ENCODE measurements around the gene CTXND1. TPM values are rescaled to one million over a fixed set of nuclear protein-coding genes. Genes with fewer than 3 reads are reported as not detected.

The CTXND1 gene
- polyA plus RNA-seq, 2 donors = 0.02 TPM; not detected in 1

DNA sequence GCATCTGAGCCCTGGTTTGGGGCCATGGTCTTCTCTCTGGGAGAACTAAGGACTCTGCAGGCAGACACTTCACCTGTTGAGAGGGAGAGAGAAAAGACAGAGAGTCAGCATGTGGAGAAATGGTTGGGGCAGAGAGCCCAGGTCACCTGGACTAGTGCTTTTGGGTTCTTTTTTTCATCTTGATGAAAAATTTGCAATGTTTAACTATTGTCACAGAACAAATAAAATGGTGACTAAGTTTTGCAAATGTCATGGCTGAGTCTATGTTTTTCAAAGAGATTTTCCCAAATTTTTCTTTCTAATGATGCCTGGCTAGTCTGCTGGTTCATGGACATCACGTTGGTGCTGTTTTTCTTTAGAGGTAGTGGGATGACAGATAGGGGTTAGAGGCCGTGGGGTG is 81.4 kb downstream of the CTXND1 start:
- WGBS, 2 donors = 90 to 96% methylated on average over 2 of the region's 2 CpGs
- Histone ChIP-seq H3K36me3 (ENCODE audit: control insufficient read depth in 2 of 2, insufficient read depth in 2 of 2, low read length in 1 of 2) (peaks cover 3% of the 10 kb centered on the region in 2 donors), H3K4me1 (ENCODE audit: control insufficient read depth in 2 of 2, insufficient read depth in 2 of 2, low read length in 1 of 2) (no peaks in the 10 kb centered on the region), H3K27ac (ENCODE audit: low read depth in 2 of 2, low read length in 1 of 2) (no peak overlapping the region), H3K27me3 (ENCODE audit: control insufficient read depth in 1 of 2, insufficient read depth in 2 of 2, low read length in 2 of 2) (no peaks in the 10 kb centered on the region), H3K9me3 (ENCODE audit: control insufficient read depth in 2 of 2, insufficient read depth in 1 of 2, low read depth in 1 of 2, low read length in 1 of 2) (no peaks in the 10 kb centered on the region), H3K4me3 (ENCODE audit: low read depth in 1 of 2, low read length in 2 of 2) (no peak overlapping the region)

DNA sequence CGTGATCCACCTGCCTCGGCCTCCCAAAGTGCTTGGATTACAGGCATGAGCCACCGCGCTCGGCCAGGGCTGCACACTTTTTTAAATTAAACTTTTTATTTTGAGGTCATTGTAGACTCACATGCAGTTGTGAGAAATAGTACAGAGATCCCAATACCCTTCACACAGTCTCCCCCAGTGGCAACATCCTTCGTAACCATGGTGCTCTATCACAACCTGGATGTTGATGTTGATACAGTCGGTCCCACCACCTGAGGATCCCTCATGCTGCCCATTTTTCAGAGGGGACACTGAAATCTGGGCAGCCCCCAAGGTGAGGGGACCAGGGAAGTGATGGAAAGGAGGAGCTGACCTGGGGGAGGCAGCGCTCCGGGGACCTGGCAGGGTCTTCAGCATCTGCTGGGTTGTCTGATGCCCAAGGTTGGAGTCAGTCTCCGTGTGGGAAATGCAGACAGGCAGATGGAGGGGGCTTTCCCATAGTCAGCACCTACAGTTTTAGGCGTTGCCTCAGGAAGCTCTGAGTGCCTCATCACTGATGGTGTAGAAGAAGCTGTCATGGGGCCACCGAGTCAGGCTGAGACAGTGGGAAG is 82.2 kb downstream of the CTXND1 start:
- Histone ChIP-seq H3K9me3 (ENCODE audit: control insufficient read depth in 2 of 2, insufficient read depth in 1 of 2, low read depth in 1 of 2, low read length in 1 of 2) (no peaks in the 10 kb centered on the region), H3K27me3 (ENCODE audit: control insufficient read depth in 1 of 2, insufficient read depth in 2 of 2, low read length in 2 of 2) (no peaks in the 10 kb centered on the region), H3K27ac (ENCODE audit: low read depth in 2 of 2, low read length in 1 of 2) (no peak overlapping the region), H3K4me3 (ENCODE audit: low read depth in 1 of 2, low read length in 2 of 2) (no peak overlapping the region), H3K36me3 (ENCODE audit: control insufficient read depth in 2 of 2, insufficient read depth in 2 of 2, low read length in 1 of 2) (peaks cover 3% of the 10 kb centered on the region in 2 donors), H3K4me1 (ENCODE audit: control insufficient read depth in 2 of 2, insufficient read depth in 2 of 2, low read length in 1 of 2) (no peaks in the 10 kb centered on the region)
- WGBS, 2 donors = 95% methylated on average over 12 of the region's 12 CpGs

DNA sequence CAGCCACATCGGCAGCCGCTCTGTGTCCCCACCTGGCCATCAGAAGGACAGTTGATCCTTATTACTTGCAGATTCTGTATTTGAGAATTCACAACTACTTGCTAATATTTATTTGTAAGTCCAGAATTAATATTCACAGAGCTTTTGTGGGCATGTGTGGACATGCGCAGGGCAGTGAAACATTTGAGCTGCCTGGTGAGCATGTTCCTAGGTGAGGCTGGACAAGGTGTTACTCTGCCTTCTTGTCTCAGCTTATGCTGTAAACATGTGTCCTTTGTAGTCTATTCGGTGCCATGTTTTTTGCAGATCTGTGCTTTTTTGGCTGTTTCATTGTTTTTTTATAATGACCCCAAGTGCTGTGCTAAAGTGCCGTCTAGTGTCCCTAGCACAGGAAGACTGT is 83.6 kb downstream of the CTXND1 start:
- Histone ChIP-seq H3K36me3 (ENCODE audit: control insufficient read depth in 2 of 2, insufficient read depth in 2 of 2, low read length in 1 of 2) (peaks cover under 1 to 3% of the 10 kb centered on the region in 2 donors), H3K27ac (ENCODE audit: low read depth in 2 of 2, low read length in 1 of 2) (no peak overlapping the region), H3K9me3 (ENCODE audit: control insufficient read depth in 2 of 2, insufficient read depth in 1 of 2, low read depth in 1 of 2, low read length in 1 of 2) (no peaks in the 10 kb centered on the region), H3K4me1 (ENCODE audit: control insufficient read depth in 2 of 2, insufficient read depth in 2 of 2, low read length in 1 of 2) (no peaks in the 10 kb centered on the region), H3K27me3 (ENCODE audit: control insufficient read depth in 1 of 2, insufficient read depth in 2 of 2, low read length in 2 of 2) (no peaks in the 10 kb centered on the region), H3K4me3 (ENCODE audit: low read depth in 1 of 2, low read length in 2 of 2) (no peak overlapping the region)
- WGBS, 2 donors = 85 to 90% methylated on average over 5 of the region's 5 CpGs

DNA sequence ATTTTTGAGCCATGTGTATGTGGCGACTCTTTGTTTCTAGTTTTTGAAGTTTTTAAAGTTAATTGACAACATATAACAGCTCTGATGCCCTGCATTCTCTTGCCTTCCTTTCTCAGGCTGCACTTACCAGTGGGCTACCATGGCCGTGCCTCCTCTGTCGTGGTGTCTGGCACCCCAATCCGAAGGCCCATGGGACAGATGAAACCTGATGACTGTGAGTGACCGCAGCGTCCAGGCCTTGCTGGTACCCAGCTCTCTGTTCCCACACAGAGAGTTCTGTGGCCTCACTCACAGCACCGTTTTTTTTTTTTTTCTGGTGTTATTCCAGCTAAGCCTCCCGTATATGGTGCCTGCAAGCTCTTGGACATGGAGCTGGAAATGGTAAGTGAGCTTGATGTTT is 84.1 kb downstream of the CTXND1 start:
- H3K4me3 ChIP-seq (ENCODE audit: low read depth in 1 of 2, low read length in 2 of 2) = no peak overlapping the region
- H3K9me3 ChIP-seq (ENCODE audit: control insufficient read depth in 2 of 2, insufficient read depth in 1 of 2, low read depth in 1 of 2, low read length in 1 of 2) = no peaks in the 10 kb centered on the region
- no peaks in the 10 kb centered on the region for H3K27me3 ChIP-seq (ENCODE audit: control insufficient read depth in 1 of 2, insufficient read depth in 2 of 2, low read length in 2 of 2)
- peaks cover 2 to 3% of the 10 kb centered on the region in 2 donors for H3K36me3 ChIP-seq (ENCODE audit: control insufficient read depth in 2 of 2, insufficient read depth in 2 of 2, low read length in 1 of 2)
- no peak overlapping the region for H3K27ac ChIP-seq (ENCODE audit: low read depth in 2 of 2, low read length in 1 of 2)
- WGBS, 2 donors = 94% methylated on average over 8 of the region's 8 CpGs
- no peaks in the 10 kb centered on the region for H3K4me1 ChIP-seq (ENCODE audit: control insufficient read depth in 2 of 2, insufficient read depth in 2 of 2, low read length in 1 of 2)

DNA sequence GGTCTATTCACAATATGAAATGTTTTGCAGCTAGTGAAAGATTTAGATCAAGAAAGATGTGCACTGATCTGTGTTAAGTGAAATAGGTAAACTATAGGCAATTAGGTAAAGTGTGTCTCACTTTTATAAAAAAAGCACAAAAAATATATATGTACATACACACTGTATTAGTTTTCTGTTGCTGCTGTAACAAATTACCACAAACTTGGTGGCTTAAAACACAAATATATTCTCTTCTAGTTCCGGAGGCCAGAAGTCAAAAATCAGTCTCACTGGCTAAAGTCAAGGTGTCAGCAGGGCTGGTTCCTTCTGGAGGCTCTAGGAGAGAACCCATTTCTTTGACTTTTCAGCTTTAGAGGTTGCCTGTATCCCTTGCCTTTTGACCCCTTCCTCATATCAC is 88.1 kb downstream of the CTXND1 start:
- Histone ChIP-seq H3K36me3 (ENCODE audit: control insufficient read depth in 2 of 2, insufficient read depth in 2 of 2, low read length in 1 of 2) (peaks cover 0 to 9% of the 10 kb centered on the region in 2 donors), H3K4me1 (ENCODE audit: control insufficient read depth in 2 of 2, insufficient read depth in 2 of 2, low read length in 1 of 2) (peaks cover 2 to 3% of the 10 kb centered on the region in 2 donors), H3K4me3 (ENCODE audit: low read depth in 1 of 2, low read length in 2 of 2) (no peak overlapping the region), H3K27me3 (ENCODE audit: control insufficient read depth in 1 of 2, insufficient read depth in 2 of 2, low read length in 2 of 2) (no peaks in the 10 kb centered on the region), H3K9me3 (ENCODE audit: control insufficient read depth in 2 of 2, insufficient read depth in 1 of 2, low read depth in 1 of 2, low read length in 1 of 2) (no peaks in the 10 kb centered on the region), H3K27ac (ENCODE audit: low read depth in 2 of 2, low read length in 1 of 2) (no peak overlapping the region)
- 98 to 100% methylated on average over 1 of the region's 1 CpG for WGBS, 2 donors

DNA sequence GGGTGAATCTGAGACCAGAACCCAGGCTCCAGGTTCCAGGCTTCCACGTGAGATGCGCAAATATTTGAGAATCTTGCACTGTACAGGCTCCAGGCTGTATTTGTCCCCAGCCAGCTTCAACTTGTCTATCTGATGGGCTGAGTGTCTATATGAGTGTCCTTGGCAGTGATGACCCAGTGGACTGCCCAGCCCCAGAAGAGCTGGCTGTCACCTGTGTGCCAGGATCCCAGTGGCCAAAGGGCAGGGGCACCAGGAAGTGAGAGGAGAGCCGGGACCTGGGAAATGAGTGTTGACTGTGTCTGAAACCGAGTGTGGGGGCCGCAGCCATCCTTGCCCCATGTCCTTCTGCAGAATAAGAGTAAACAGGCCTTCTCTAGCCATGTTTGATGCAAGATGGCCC is 88.8 kb downstream of the CTXND1 start:
- Histone ChIP-seq H3K4me3 (ENCODE audit: low read depth in 1 of 2, low read length in 2 of 2) (no peak overlapping the region), H3K9me3 (ENCODE audit: control insufficient read depth in 2 of 2, insufficient read depth in 1 of 2, low read depth in 1 of 2, low read length in 1 of 2) (no peaks in the 10 kb centered on the region), H3K36me3 (ENCODE audit: control insufficient read depth in 2 of 2, insufficient read depth in 2 of 2, low read length in 1 of 2) (peaks cover 0 to 9% of the 10 kb centered on the region in 2 donors), H3K4me1 (ENCODE audit: control insufficient read depth in 2 of 2, insufficient read depth in 2 of 2, low read length in 1 of 2) (peaks cover 2 to 3% of the 10 kb centered on the region in 2 donors), H3K27me3 (ENCODE audit: control insufficient read depth in 1 of 2, insufficient read depth in 2 of 2, low read length in 2 of 2) (no peaks in the 10 kb centered on the region), H3K27ac (ENCODE audit: low read depth in 2 of 2, low read length in 1 of 2) (no peak overlapping the region)
- 87 to 94% methylated on average over 5 of the region's 5 CpGs for WGBS, 2 donors

DNA sequence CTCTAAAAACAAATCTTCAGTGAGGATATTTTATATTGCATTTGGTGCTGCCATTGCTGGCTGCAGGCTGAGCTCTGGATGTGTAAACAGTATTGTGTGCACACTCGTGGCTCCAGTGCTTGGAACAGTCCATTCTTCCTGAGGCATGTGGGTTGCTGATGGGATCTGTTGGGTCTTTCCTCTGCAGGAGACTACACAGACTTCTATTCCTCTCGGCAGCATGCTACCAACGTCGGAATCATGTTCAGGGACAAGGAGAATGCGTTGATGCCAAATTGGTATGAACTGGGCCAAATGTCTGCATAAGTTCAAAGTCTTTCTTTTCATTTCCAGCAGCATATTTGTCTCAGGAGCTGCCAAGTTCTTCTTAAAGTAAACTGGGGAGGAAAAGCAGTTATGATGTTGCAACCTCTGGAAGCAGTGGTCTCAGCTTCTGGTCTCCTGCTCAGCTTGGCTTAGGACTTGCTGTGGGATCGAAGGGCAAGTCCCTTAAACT is 89.9 kb downstream of the CTXND1 start:
- H3K4me1 ChIP-seq (ENCODE audit: control insufficient read depth in 2 of 2, insufficient read depth in 2 of 2, low read length in 1 of 2) = peaks cover 2 to 3% of the 10 kb centered on the region in 2 donors
- H3K27ac ChIP-seq (ENCODE audit: low read depth in 2 of 2, low read length in 1 of 2) = no peak overlapping the region
- no peaks in the 10 kb centered on the region for H3K27me3 ChIP-seq (ENCODE audit: control insufficient read depth in 1 of 2, insufficient read depth in 2 of 2, low read length in 2 of 2)
- WGBS, 2 donors = 54 to 61% methylated on average over 6 of the region's 6 CpGs
- no peak overlapping the region for H3K4me3 ChIP-seq (ENCODE audit: low read depth in 1 of 2, low read length in 2 of 2)
- peaks cover 0 to 9% of the 10 kb centered on the region in 2 donors for H3K36me3 ChIP-seq (ENCODE audit: control insufficient read depth in 2 of 2, insufficient read depth in 2 of 2, low read length in 1 of 2)
- no peaks in the 10 kb centered on the region for H3K9me3 ChIP-seq (ENCODE audit: control insufficient read depth in 2 of 2, insufficient read depth in 1 of 2, low read depth in 1 of 2, low read length in 1 of 2)

DNA sequence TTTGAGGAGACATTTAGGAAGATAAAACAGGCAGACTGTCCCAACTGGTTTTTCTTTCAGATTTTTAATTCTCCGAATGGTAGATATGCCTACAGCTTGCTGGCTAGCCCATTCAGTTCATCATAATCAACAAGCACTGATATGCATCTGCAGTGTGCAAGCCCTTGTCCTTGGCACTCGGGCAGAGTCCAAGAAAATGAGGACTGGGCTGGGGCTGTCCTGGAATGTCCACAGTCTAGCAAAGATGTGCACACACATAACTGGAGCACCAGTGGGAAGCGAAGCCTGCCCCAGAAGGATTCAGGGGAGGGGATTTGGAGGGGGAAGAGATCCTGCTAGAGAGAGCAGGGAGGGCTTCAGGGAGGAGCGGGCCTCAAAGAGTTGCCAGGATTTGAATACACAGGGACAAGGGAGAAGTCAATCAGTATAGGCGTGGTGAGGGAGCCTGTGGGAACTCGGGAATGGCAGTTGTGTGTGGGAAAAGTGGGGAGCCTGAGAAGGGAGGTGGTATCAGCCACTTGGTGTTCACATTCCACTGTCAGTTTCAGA is 90.5 kb downstream of the CTXND1 start:
- Histone ChIP-seq H3K9me3 (ENCODE audit: control insufficient read depth in 2 of 2, insufficient read depth in 1 of 2, low read depth in 1 of 2, low read length in 1 of 2) (no peaks in the 10 kb centered on the region), H3K27me3 (ENCODE audit: control insufficient read depth in 1 of 2, insufficient read depth in 2 of 2, low read length in 2 of 2) (no peaks in the 10 kb centered on the region), H3K4me3 (ENCODE audit: low read depth in 1 of 2, low read length in 2 of 2) (no peak overlapping the region), H3K27ac (ENCODE audit: low read depth in 2 of 2, low read length in 1 of 2) (no peak overlapping the region), H3K36me3 (ENCODE audit: control insufficient read depth in 2 of 2, insufficient read depth in 2 of 2, low read length in 1 of 2) (peaks cover 0 to 9% of the 10 kb centered on the region in 2 donors), H3K4me1 (ENCODE audit: control insufficient read depth in 2 of 2, insufficient read depth in 2 of 2, low read length in 1 of 2) (peaks cover 2 to 3% of the 10 kb centered on the region in 2 donors)
- 77 to 88% methylated on average over 6 of the region's 6 CpGs for WGBS, 2 donors

DNA sequence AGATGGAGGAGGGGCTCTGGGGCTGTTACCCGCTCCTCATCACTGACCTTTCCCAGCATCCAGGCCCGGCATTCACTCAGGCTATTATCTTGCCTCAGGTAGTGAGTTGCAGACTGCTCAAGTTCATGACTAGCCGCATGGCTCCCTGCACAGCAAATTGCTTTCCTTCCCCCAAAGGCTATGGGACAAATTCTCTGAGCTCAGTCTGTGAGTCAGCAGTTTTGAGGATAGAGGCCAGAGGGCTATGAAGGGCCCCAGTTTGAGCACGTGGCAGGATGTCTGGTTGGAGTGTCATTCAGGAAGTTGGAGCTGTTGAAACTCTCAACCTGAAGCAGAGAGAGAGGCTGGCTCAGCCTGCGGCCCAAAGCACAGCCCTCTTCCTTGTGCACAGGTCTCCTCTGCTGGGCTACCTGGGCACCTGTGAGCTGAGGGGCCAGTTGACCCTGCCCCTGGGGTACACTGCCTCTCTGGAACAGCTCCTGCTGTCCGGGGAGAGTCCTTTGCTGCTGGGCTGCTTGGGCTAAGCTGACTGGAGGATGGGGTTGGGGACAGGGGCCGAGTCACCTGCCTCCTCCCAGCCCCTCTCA is 91.3 kb downstream of the CTXND1 start:
- Histone ChIP-seq H3K9me3 (ENCODE audit: control insufficient read depth in 2 of 2, insufficient read depth in 1 of 2, low read depth in 1 of 2, low read length in 1 of 2) (no peaks in the 10 kb centered on the region), H3K4me3 (ENCODE audit: low read depth in 1 of 2, low read length in 2 of 2) (no peak overlapping the region), H3K27me3 (ENCODE audit: control insufficient read depth in 1 of 2, insufficient read depth in 2 of 2, low read length in 2 of 2) (no peaks in the 10 kb centered on the region), H3K27ac (ENCODE audit: low read depth in 2 of 2, low read length in 1 of 2) (no peak overlapping the region), H3K4me1 (ENCODE audit: control insufficient read depth in 2 of 2, insufficient read depth in 2 of 2, low read length in 1 of 2) (peaks cover 2 to 3% of the 10 kb centered on the region in 2 donors), H3K36me3 (ENCODE audit: control insufficient read depth in 2 of 2, insufficient read depth in 2 of 2, low read length in 1 of 2) (peaks cover 0 to 9% of the 10 kb centered on the region in 2 donors)
- 72 to 78% methylated on average over 7 of the region's 7 CpGs for WGBS, 2 donors

All from esophagus (tissue), 2 donors.